NCI-H1694 (cell line): ENCODE data around the gene BECN2.
A peak's percentile ranks its signal among the peaks of the same experiment; 100 is the strongest.

Experiments
- DNase-seq: peaks from one replicate; lab custom pipeline; 2025; lab: John Stamatoyannopoulos, UW

Gene BECN2

DNA sequence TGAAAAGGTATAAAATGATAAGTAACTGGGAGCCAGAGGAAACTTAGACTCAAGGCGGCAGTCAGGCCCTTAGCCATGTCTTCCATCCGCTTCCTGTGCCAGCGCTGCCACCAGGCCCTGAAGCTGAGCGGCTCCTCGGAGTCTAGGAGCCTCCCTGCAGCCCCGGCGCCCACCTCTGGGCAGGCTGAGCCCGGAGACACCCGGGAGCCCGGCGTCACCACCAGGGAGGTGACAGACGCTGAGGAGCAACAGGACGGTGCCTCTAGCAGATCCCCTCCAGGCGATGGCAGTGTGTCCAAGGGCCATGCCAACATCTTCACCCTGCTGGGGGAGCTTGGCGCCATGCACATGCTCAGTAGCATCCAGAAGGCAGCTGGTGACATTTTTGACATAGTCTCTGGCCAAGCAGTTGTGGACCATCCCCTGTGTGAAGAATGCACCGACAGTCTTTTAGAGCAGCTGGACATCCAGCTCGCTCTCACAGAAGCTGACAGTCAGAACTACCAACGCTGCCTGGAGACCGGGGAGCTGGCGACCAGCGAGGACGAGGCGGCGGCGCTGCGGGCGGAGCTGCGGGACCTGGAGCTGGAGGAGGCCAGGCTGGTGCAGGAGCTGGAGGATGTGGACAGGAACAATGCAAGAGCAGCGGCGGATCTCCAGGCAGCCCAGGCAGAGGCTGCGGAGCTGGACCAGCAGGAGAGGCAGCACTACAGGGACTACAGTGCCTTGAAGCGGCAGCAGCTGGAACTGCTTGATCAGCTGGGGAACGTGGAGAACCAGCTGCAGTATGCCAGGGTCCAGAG lies at the start of gene BECN2:
Gene BECN2, plus strand, starts transcription at position 76 of the 803 bp plus-strand sequence. Its CDS starts 0 bp downstream, at position 76.
- DNase-seq = peak; percentile 70

DNA sequence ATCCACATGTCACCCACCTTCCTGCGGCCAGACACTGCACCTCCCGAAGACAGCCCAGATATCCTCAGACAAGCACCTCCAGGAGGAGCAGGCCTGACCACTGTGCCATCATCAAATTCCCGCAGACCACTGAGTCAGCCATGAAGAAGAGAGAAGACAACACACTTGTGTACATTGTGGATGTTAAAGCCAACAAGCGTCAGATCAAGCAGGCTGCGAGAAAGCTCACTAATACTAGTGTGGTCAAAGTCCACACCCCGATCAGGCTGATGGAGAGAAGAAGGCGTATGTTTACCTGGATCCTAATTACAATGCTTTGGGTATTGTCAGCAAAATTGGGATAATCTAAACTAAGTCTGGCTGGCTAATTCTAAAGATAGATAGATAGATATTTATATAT lies 41.4 kb upstream of the BECN2 start:
- no peak for DNase-seq

GRCh38 chr1:241917487-241917886 lies 40.1 kb upstream of the BECN2 start:
- DNase-seq = no peak

DNA sequence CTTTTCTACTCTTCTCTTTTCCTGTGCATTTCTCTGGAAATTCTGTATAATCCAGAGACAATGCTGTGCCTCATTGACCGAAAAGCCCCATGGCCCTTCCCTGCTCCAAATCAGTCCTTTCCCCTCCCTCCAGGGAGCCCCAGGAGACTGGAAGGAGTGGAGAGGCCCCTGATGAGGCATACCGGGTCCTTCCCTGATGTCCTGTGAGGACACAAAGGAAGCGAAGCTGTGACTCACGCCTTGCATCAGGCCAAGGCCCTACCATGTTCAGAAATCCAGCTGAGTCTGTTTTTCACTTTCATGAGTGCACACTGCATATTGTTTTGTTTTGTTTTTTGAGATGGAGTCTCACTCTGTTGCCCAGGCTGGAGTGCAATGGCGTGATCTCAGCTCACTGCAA lies 38.7 kb upstream of the BECN2 start:
- no peak for DNase-seq

DNA sequence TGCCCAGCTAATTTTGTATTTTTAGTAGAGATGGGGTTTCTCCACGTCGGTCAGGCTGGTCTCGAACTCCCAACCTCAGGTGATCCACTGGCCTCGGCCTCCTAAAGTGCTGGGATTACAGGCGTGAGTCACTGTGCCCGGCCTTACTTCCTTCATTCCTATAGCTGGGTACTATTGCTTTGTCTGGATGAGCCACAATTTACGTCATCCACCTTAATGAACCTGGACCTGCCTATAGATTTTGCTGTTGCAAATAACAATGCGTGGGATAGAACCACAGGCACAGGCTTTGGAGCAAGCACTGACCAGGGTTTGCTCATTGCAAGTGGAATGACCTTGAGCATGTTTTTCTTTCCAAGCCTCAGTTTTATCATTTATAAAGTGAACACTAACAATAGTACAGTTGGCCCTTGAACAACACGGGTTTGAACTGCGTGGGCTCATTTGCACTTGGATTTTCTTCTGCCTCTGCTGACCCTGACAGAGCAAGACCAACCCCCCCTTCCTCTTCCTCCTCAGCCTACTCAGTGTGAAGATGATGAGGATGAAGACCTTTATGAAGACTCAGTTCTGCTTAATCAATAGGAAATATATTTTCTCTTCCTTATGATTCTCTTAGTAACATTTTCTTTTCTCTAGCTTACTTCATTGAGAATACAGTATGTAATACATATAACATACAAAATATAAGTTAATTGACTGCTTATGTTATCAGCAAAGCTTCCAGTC lies 33.3 kb upstream of the BECN2 start:
- no peak for DNase-seq

- no peak for DNase-seq
Observed at GRCh38 chr1:241926141-241926540, 31.4 kb upstream of the BECN2 start.

DNA sequence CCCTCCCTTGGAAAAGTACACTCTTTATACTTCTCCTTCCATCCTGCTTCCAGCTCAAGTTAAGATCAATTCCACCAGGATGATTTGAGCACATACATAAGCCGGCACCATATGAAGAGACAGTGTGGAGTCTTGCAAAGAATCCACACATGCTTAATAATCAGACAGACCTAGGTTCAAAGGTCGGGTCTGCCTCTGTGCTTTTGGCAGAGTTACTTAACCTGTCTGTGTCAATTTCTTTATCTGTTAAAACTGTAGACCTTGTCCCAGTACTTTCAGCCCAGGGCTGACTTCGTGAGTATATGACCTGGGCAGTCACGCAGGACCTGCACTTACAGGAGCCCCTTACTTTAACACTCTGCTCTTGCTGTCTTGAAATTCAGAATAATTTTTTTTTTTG lies 30.2 kb upstream of the BECN2 start:
- no peak for DNase-seq

GRCh38 chr1:241932845-241933244 lies 24.7 kb upstream of the BECN2 start:
- DNase-seq = no peak

GRCh38 chr1:241934201-241934848 lies 23.2 kb upstream of the BECN2 start:
- DNase-seq = no peak

DNA sequence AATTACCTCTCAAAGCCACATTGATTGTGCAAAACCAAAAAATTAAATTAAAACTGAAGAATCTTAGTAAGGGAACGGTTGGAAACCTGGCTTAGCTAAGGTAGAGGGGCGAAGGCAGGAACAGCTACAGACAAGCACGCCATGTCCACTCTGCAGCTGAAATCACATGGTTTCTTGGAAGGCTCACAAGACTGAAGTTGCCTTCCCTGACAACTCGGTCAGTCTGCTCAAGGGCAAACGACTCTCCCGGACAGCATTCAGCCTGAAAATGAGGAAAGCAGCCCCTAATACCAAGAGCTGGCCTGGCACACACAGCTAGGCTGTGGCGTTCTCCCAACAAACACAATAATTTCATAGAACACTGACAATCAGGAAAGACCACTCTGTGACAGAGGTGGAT lies 22.7 kb upstream of the BECN2 start:
- DNase-seq = no peak

GRCh38 chr1:241939798-241940197 lies 17.8 kb upstream of the BECN2 start:
- no peak for DNase-seq

DNA sequence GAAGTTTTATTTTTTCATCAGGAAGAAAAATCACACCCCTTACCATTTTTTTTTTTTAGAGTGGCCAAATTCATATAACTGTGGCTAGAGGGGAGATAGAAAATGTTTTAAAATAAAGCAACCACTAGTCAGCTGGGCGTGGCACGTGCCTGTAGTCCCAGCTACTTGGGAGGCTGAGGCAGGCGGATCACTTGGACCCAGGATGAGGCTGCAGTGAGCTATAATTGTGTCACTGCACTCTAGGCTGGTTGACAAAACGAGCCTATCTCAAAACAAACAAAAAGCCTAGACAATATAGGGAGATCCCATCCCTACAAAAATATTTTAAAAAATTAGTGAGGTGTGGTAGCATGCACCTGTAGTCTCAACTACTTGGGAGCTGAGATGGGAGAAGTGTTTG lies 14.8 kb upstream of the BECN2 start:
- no peak for DNase-seq

DNA sequence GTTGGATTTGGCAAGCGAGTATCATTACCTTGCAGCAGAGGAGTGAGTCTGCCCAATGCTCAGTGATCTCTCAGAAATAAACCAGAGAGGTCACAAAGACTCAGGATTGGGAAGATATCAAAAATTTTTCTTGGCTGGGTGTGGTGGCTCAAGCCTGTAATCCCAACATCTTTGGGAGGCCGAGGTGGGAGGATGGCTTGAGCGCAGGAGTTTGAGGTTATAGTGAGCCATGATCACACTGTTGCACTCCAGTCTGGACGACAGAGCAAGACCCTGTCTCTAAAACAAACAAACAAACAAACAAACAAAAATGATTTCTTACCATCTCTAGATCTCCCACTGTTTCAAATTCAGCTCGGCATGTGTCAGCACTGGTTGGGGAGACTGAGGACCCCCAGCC lies 13.3 kb upstream of the BECN2 start:
- DNase-seq = no peak

DNA sequence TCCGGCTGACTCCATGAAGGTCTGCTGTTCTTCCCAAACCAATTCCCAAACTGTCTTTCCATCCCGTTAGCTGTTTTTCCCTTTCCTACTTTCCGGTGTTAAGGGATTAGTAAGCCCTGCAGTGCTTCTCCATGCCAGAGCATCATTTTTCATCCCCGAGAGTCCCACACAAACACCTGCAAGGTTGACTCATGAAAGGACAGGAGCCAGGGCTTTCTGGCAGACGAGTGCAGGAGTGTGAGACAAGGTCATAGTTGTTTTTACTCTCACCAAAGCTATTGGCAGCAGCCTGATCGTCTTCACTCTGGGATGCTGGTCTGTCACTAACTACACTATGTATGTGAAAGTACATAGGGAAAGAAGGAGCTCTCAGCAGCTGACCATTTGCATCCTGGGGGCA lies 10.2 kb upstream of the BECN2 start:
- no peak for DNase-seq

- DNase-seq = no peak
Observed at GRCh38 chr1:241950390-241950789, 7.2 kb upstream of the BECN2 start.

DNA sequence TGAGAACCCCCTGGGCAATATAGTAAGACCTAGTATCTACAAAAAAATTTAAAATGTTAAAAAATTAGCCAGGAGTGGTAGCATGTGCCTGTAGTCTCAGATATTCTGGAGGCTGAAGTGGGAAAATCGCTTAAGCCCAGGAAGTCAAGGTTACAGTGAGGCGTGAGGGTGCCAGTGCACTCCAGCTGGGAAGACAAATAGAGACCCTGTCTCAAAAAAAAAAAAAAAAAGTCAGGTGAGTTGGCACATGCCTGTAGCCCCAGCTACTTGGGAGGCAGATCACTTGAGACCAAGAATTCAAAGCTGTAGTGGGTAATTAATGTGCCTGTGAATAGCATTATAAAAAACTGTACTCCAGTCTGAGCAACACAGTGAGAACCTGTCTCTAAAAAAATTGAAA lies 4.6 kb downstream of the BECN2 start:
- no peak for DNase-seq

DNA sequence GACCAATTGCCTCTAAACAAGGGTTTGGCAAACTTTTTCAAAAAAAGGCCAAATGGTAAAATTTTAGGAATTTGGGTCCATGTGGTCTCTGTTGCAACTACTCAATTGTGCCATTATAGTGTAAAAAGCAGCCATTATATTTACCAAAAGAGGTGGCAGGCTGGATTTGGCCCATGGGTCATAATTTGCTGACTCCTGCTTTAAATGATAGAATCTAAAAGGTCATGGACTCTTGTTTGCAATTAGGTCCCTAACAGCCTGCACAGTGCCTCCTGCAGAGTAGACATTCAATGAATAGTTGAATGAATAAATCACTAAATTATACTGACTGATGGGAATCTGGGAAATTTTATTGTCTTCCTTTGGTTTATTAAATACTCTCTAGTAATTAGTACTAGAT lies 6.2 kb downstream of the BECN2 start:
- DNase-seq = no peak

DNA sequence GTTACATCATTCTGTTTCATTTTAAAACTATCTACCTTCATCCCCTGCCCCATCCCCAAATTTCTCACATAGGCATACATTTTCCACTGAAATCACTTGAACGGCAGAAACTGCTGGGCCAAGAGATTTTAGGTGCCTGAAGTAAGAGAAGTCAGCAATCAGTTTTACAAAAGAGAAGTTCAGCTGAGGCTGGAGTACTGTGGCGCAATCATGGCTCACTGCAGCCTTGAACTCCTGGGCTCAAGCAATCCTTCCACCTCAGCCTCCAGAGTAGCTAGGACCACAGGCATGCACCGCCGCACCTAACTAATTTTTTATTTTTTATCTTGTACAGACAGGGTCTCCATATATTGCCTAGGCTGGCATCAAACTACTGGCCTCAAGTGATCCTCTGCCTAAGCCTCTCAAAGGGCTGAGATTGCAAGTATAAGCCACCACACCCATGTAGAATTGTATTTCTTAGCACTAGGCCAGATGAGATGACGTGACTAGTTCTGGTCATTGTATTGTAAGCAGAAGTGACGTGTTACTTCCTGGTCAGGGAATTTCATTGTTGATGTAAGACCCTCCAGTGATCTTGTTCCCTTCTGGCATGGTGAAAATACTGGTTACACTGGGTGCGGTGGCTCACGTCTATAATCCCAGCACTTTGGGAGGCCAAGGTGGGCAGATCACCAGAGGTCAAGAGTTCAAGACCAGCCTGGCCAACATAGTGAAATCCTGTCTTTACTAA lies 7.1 kb downstream of the BECN2 start:
- DNase-seq = no peak

DNA sequence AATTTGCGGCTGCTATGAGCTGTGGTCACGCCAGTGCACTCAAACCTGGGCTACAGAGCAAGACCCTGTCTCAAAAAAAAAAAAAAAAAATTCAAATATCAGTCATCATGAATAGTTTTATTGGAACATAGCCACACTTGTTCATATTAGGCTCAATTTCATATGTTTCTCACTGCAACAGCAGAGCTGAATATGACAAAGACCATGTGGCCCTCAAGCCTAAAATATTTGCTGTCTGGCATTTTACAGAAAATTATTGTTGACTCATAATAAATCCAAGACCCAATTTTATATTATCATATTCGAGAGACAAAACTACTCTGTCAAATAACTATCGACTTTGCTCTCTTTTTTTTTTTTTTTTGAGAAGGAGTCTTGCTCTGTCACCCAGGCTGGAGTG lies 11.0 kb downstream of the BECN2 start:
- DNase-seq = no peak

GRCh38 chr1:241972703-241973369 lies 15.3 kb downstream of the BECN2 start:
- DNase-seq = no peak

- DNase-seq = no peak
Observed at GRCh38 chr1:241976229-241976628, 18.7 kb downstream of the BECN2 start.

DNA sequence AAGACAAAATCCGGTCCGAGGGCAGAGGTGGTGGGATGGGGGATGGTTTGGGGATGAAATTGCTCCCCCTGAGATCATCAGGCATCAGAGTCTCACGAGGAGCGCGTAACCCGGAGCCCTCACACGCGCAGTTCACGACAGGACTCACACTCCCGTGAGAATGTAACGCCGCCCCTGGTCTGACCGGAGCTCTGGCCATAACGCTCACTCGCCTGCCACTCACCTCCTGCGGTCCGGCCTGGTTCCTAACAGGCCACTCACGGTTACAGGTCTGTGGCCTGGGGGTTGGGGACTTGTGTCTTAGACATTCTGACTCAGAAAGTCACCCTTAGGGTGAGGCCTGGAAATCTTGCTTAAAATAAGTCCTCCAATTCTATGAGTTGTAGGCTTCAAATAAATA lies 21.5 kb downstream of the BECN2 start:
- DNase-seq = no peak
